HG02973 (cell line): Measurements from ENCODE around the gene PTPN14.

Source experiments
- ATAC-seq: cut with Tn5 transposase; IDR thresholded peaks from one replicate; pipeline ENCODE4 v1.9.1; 2021; ENCODE audit warnings: moderate library complexity; ENCODE audit not compliant: unreplicated experiment

PTPN14 gene

GRCh38 chr1:214317734-214318133 lies 233.7 kb downstream of the PTPN14 start:
- ATAC-seq: no peak

DNA sequence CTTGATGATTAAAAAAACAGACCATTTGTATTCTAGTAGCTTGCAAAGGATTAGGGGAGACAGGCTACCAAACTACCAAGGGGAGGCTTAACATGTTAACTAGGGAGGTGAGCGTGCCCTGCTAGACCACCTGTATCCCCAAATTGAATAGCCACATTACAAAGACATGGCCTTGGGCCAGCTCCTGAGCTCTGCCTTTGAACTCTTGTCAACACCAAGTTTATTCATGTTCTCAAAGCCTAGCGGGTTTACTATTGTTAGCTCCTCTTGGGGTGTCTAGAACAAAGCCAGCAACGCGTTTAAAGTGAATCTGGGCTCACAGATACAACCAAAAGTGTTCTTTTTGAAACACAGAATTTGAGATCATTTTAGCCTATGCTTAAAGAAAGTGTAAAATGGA lies 234.1 kb downstream of the PTPN14 start:
- no peak for ATAC-seq

GRCh38 chr1:214316593-214316992 lies 234.8 kb downstream of the PTPN14 start:
- ATAC-seq: no peak

GRCh38 chr1:214314178-214314843 lies 237.1 kb downstream of the PTPN14 start:
- no peak for ATAC-seq

GRCh38 chr1:214312530-214313051 lies 238.8 kb downstream of the PTPN14 start:
- no peak for ATAC-seq

DNA sequence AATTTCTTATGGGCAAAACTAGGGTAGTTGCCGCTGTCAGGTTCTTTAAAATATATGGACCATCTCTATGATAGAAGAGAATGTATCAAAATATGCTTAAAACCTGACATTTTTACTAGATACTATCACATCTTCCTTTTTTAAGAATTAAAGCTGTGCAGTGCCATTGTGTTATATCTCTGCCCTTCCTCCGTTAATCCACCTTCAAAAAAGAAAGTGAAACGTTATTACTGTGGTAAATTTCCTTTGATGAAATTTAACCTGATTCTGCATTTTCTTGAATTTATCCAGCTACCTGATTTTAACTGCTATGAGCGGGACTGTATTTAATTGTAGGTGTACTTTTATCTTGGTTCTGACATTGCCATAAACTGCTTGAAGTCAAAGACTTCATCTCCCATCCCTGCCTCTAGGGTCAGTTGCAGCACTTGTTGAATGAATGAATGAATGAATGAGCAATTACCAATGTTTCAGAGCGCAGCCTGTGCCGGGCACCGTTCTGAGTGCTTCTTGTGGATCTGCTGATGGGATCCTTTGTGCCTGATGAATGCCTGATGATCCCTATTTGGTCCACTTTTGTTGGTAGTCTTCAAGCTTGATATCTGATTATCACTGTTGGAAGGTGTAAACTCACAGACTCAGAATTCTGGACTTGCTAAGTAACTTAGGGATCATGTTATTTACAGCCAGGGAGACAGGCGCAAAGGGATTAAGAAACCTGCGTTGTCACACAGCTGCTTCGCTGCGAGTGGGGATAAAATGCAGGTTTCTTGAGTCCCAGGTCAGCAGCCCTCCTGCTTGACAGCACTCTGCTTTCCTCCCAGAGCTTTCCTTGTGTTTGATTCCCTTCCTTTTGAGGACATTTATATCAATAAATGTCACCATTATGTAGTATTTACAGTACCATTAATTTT lies 240.4 kb downstream of the PTPN14 start:
- no peak for ATAC-seq

DNA sequence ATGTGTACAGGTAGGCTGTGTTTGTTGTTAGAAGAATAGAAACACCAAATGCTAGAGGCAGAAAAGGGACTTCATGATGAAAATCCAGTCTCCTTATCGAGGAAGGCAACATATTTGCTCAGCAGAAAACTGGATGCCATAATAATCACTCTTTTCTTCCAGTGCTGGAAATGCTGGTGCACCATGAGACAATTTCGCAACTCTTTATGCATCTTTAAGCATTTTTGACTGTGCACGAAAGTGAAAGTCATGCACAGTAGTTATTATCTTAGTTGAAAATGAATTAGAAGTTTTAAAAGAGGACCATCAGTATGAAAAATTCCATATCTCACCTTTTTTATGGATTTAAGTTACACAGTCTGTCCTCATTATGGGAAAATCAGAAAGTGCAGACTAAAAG lies 241.4 kb downstream of the PTPN14 start:
- ATAC-seq: peak; percentile 63

- no peak for ATAC-seq
Measured at GRCh38 chr1:214306269-214306668, 245.1 kb downstream of the PTPN14 start.

- ATAC-seq: no peak
Measured at GRCh38 chr1:214305164-214305751, 246.1 kb downstream of the PTPN14 start.

- no peak for ATAC-seq
Measured at GRCh38 chr1:214303141-214303930, 248.1 kb downstream of the PTPN14 start.

GRCh38 chr1:214301526-214301925 lies 249.9 kb downstream of the PTPN14 start:
- no peak for ATAC-seq

GRCh38 chr1:214300149-214300780 lies 251.1 kb downstream of the PTPN14 start:
- no peak for ATAC-seq
